GM12864 (cell line): ENCODE measurements around the gene TMC4.

Experiments used
- DNase-seq: peaks from one replicate; pipeline ENCODE4 v3.0.0-alpha.2; 2011; ENCODE audit warnings: low read depth
- H3K4me3 ChIP-seq: 2 replicates; pipeline ENCODE4 v1.5.1; 2011; ENCODE audit warnings: mild to moderate bottlenecking, low read depth, low read length, control low read depth
- TF ChIP-seq, protein P1 (sequence below): IDR thresholded peaks from 2 replicates; pipeline ENCODE4 v1.5.1; 2011; ENCODE audit warnings: low read depth, mild to moderate bottlenecking, moderate library complexity, low read length, control low read depth, inconsistent platforms; ENCODE audit errors: missing control alignments

The TMC4 gene

DNA sequence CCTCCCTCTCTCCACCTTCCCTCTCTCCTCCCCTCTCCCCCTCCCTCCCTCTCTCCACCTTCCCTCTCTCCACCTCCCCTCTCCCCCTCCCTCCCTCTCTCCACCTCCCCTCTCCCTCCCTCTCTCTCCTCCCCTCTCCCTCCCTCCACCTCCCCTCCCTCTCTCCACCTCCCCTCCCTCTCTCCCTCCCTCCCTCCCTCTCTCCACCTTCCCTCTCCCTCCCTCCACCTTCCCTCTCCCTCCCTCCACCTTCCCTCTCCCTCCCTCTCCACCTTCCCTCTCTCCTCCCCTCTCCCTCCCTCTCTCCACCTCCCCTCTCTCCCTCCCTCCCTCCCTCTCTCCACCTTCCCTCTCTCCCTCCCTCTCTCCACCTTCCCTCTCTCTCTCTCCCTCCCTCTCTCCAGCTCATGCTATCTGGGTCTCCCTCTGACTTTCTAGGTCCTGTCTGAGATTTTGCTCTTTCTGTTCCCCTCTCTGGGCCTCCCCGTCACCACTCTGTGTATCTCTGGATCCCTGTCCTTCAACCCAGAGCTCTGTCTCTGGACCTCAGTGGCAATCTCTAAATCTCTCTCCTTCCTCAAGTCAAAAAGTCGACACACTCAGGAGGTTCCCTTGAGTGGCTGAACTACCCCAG, 38.9 kb downstream of the TMC4 start:
- no peak overlapping the region for H3K4me3 ChIP-seq
- TF ChIP-seq, protein P1, sequence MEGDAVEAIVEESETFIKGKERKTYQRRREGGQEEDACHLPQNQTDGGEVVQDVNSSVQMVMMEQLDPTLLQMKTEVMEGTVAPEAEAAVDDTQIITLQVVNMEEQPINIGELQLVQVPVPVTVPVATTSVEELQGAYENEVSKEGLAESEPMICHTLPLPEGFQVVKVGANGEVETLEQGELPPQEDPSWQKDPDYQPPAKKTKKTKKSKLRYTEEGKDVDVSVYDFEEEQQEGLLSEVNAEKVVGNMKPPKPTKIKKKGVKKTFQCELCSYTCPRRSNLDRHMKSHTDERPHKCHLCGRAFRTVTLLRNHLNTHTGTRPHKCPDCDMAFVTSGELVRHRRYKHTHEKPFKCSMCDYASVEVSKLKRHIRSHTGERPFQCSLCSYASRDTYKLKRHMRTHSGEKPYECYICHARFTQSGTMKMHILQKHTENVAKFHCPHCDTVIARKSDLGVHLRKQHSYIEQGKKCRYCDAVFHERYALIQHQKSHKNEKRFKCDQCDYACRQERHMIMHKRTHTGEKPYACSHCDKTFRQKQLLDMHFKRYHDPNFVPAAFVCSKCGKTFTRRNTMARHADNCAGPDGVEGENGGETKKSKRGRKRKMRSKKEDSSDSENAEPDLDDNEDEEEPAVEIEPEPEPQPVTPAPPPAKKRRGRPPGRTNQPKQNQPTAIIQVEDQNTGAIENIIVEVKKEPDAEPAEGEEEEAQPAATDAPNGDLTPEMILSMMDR = no peak
- no peak for DNase-seq

DNA sequence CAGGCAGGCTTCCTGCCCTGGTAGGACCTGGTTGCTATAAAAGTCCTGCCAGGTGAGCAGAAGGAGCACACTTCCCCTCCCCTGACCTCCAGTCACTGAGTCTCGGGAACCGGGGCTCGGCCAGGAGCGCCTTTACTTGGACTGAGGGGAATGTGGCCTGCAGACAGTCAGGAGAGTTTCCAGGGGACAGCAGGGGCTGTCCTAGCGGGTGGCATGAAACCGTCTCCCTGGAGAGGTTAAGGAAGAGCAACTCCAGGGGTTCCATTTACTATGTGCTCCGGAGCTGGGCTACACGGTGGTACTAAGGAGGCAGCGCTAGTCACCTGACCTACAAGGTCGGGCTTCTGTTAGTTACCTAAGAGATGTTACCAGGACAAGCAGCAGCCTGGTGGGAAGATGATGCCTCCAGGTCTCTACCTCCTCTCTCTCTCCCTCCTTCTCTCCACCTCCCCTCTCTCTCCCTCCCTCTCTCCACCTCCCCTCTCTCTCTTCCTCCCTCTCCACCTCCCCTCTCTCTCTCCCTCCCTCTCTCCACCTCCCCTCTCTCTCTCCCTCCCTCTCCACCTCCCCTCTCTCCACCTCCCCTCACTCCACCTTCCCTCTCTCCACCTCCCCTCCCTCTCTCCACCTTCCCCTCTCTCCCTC, 39.5 kb downstream of the TMC4 start:
- no peak overlapping the region for H3K4me3 ChIP-seq
- DNase-seq = peak; percentile 49
- TF ChIP-seq, protein P1 = no peak

DNA sequence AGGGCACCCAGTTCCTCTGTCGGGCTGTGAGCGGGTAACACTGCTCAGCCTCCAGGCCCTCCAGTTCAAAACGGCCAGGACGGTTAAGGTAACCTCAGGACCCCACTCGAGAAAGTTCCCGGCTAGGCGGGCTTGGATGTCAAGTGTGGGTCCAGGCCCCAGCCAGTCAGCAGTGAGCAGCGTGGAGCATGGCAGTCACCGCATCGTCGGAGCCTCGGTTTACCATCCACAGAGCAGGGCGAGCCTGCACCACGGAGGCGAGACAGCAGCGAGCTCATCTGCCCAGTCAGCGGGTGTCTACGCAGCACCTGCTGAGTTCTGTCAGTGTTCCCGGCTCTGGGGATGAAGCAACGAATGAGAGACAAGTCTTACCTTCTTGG, 43.4 kb downstream of the TMC4 start:
- H3K4me3 ChIP-seq = no peak overlapping the region
- no peak for DNase-seq
- TF ChIP-seq, protein P1 = no peak

DNA sequence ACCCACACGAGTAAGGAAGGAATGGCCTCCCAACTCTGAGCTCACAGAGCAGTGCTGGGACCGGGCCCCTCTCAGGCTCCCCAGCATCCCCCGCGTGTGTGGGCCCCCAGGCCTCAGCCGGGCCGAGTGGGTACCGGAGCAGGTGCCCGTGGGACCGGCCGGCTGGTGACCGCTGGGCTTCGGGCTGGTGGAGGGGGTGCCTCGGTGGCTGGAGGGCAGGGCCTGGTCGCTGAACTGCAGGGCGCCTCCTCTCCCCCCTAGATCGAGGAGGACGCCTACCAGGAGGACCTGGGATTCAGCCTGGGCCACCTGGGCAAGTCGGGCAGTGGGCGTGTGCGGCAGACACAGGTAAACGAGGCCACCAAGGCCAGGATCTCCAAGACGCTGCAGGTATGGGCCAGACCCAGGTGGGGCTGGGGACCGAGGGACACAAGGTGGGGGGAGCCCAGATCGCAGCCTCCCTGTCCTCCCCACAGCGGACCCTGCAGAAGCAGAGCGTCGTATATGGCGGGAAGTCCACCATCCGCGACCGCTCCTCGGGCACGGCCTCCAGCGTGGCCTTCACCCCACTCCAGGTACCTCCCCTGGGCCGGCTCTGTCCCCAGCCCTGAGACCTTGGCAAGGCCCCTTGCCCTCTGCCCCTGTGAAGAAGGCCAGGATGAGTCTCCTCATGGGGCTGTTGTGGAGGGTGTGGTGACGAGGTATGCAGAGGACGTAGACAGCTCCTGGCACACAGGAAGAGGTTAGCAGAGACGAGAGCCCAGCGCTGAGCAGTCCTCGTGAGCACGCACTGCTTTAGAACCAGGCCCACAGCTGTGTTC, 44.0 kb downstream of the TMC4 start:
- H3K4me3 ChIP-seq = no peak overlapping the region
- TF ChIP-seq, protein P1 = no peak
- no peak for DNase-seq

DNA sequence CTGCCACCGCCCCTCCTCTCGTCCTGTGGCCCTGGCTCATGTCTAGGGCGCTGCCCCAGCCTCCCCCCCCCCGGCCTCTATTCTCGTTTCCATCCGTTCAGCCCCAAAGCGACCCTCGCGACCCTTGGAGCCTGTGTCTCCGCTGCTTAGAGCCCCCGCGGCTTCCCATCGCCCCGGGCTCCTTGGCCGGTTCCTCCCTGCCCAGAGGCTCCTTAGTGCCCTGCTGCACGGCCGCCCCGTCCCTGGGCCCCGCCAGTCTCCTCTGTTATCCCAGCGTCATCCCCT, 44.6 kb downstream of the TMC4 start:
- DNase-seq = no peak
- TF ChIP-seq, protein P1 = no peak
- H3K4me3 ChIP-seq = no peak overlapping the region

DNA sequence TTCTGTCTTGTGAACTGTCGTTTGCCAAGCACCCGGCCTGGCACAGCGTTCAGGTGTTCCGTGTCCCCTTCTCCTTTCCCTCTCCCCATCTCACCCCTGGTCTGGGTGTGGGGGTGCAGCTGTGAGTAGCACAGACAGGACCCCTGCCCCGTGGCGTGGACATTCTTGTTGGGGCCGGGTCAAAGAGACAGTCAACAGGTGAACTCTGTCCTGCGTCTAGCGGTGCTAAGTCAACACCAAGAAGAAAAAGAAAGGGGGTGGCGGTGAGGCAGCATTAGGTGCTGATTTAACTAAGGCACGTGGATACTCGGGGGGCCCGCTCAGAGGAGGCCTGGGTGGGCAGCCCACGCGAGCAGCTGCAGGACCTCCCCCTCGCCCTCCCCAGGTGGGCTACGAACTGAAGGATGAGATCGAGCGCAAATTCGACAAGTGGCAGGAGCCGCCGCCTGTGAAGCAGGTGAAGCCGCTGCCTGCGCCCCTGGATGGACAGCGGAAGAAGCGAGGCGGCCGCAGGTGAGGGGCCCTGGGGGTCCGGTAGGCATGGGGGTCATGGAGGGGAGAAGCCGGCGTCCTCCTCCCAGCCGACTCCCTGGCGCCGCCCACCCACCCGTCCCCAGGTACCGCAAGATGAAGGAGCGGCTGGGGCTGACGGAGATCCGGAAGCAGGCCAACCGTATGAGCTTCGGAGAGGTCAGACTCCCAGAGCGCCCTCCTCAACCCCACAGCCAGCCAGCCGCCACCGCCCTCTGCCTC, 45.1 kb downstream of the TMC4 start:
- no peak overlapping the region for H3K4me3 ChIP-seq
- DNase-seq = no peak
- TF ChIP-seq, protein P1 = no peak
